HUES6 (cell line): ENCODE results near the gene HES2.
"Not testable (repeated sequence)": the region's sequence is repeated elsewhere in the genome, so short reads cannot be mapped to it uniquely, and the experiment has no call there.

Experiments
- H3K27ac ChIP-seq: 2 replicates; pipeline ENCODE4 v1.7.0; 2013; ENCODE audit warnings: low read depth, mild to moderate bottlenecking, low read length, inconsistent platforms
- H3K27me3 ChIP-seq: 2 replicates; pipeline ENCODE4 v1.6.1; 2013; ENCODE audit warnings: low read length; ENCODE audit not compliant: control insufficient read depth, insufficient read depth
- H3K36me3 ChIP-seq: 2 replicates; pipeline ENCODE4 v1.6.1; 2013; ENCODE audit warnings: low read length; ENCODE audit not compliant: control insufficient read depth, insufficient read depth
- H3K4me1 ChIP-seq: 2 replicates; pipeline ENCODE4 v1.6.1; 2013; ENCODE audit warnings: low read length; ENCODE audit not compliant: control insufficient read depth, insufficient read depth
- H3K4me3 ChIP-seq: 2 replicates; pipeline ENCODE4 v1.5.1; 2013; ENCODE audit warnings: low read depth, low read length
- H3K9ac ChIP-seq: one replicate; pipeline ENCODE4 v1.6.1; 2013; ENCODE audit warnings: mild to moderate bottlenecking, low read length
- H3K9me3 ChIP-seq: 2 replicates; pipeline ENCODE4 v1.6.1; 2013; ENCODE audit warnings: low read depth, low read length; ENCODE audit not compliant: control insufficient read depth, insufficient read depth

Gene HES2

DNA sequence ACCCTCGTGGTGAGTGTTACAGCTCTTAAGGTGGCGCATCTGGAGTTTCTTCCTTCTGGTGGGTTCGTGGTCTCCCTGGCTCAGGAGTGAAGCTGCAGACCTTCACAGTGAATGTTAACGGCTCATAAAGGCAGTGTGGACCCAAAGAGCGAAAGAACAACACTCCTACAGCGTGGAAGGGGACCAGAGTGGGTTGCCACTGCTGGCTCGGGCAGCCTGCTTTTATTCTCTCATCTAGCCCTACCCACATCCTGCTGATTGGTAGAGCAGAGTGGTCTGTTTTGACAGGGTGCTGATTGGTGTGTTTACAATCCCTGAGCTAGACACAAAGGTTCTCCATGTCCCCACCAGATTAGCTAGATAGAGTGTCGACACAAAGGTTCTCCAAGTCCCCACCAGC, 24.6 kb downstream of the HES2 start:
- H3K9me3 ChIP-seq, H3K9ac ChIP-seq, H3K4me3 ChIP-seq, H3K36me3 ChIP-seq, H3K27me3 ChIP-seq, H3K27ac ChIP-seq: not testable (repeated sequence)
- peaks cover 15% of the 10 kb centered on the region for H3K4me1 ChIP-seq

DNA sequence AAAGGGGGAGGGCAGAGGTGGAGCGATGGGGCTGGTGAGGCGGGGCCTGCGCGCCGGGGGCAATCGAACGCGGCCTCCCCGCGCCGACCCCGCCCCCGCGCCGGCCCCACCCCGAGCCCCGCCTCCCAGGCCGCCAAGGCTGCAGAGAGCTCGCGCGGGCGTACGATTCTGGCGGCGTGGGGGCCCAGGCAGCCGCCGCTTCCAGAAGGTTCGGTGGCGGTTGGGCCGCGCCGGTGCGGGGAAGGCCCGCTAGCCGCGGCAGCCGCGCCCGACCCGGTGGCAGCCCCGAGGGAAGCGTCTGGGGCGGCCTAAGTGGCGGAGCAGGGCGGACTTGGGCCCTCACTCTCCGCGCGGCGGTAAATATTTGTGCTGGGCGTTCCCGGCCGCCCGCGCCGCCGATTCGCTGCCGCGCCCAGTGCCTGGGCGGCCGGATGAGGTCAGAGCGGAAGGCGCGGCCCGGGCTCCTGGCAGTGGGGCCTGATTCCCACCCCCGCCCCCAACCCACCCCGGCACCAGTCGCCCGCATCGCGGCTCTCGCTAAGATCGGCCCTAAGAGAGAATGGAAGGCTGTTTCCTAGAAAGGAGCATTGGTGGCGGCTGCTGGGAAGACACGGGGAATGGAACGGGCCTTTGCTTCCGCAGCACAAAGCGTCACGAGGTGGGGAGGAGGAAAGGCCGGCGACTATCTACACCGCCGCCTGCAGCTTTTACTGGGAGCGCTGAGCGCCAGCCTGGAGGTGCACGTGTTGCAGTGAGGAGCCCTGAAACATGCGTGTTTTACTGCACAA, 26.1 kb downstream of the HES2 start, which contains the start of gene ACOT7:
TSS of gene ACOT7 (minus strand) at position 368 of the 788 bp plus-strand sequence. CDS start 368 bp downstream, outside the sequence.
- Histone ChIP-seq H3K4me1 (peaks cover 15% of the 10 kb centered on the region), H3K4me3 (peak within 1 kb of the TSS; percentile 83), H3K27me3 (no peaks in the 10 kb centered on the region; the same call in 1 of the 2 replicates), H3K27ac (no peak within 1 kb of the TSS; the same call in 1 of the 2 replicates), H3K9ac (peak within 1 kb of the TSS; percentile 86), H3K9me3 (no peaks in the 10 kb centered on the region), H3K36me3 (no peaks in the 10 kb centered on the region)

DNA sequence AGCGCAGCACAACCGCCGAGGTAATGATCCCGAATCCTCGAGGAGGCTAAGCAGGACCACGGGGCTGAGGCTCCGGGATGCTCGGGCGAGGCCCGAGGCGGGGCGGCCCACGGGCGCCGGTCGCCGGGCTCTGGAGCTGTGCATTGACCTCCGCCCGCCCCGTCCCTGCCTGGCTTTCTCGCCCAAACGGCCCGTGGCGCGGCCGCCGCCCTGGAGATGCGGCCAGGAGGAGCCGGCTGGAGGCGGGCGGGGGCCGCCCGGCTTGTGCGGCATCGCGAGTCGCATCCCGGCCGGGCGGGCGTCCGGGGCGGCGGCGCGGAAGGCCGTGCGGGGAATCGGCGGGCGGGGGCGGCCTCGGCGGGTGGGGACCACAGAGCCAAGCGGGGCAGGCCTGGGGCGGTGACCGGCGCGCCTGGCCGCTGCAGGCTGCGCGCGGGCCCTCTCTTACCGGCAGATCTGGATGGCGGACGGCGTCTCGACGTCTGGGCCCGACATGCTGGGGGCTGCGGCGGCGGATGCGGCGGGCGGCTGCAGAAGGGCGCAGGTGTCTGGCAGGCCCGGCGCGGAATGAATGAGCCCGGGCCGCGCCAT, 26.8 kb downstream of the HES2 start:
- Histone ChIP-seq H3K9ac (peak overlapping the region; percentile 64), H3K4me3 (peak overlapping the region; percentile 82), H3K9me3 (no peaks in the 10 kb centered on the region), H3K27ac (no peak overlapping the region), H3K4me1 (peaks cover 15% of the 10 kb centered on the region), H3K36me3 (no peaks in the 10 kb centered on the region), H3K27me3 (no peaks in the 10 kb centered on the region; the same call in 1 of the 2 replicates)

DNA sequence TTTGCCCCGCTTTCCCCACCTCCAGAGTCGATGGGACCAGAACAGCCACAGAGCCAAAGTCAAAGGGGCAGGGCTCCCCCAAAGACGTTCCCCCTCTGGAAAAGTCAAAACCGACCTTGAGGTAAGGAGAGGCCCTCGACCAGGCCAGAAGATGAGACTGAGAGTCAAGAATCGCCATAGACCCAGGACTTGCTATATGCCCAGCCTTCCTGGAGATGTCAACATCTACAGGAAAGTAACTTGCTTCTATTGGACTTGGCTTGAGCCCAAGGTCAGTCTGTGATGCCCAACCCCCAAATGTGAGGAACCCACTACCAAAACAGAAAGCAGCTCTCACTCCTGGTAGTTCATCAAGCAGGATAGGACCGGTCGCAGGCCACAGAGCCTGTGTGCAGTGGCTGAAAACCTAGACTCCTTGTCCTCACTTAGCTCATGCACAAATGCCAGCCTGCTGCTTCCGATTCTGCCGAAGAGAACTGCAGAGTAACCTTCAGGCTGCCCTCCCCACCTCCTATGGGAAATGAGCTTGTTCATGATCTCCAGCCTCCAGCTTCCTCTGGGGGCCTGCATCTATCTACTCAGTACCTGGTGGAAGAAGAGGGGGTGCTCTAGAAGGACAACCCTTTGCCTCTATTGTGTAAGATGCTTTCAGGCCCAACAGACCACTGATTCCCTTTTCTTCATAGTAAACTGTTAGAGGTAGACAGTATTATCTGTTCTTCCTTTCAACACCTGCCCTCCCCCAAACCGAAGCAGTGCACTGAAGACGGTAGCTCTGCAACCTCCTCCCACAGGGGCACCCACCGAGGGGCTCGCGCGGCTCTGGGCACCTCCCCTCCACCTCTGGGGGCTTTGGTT, 27.5 kb downstream of the HES2 start:
- no peak overlapping the region for H3K27ac ChIP-seq
- peak overlapping the region; percentile 64 for H3K9ac ChIP-seq
- no peaks in the 10 kb centered on the region for H3K36me3 ChIP-seq
- H3K27me3 ChIP-seq, result no peaks in the 10 kb centered on the region; the same call in 1 of the 2 replicates
- no peaks in the 10 kb centered on the region for H3K9me3 ChIP-seq
- H3K4me3 ChIP-seq, result peak overlapping the region; percentile 82
- peaks cover 21% of the 10 kb centered on the region for H3K4me1 ChIP-seq

DNA sequence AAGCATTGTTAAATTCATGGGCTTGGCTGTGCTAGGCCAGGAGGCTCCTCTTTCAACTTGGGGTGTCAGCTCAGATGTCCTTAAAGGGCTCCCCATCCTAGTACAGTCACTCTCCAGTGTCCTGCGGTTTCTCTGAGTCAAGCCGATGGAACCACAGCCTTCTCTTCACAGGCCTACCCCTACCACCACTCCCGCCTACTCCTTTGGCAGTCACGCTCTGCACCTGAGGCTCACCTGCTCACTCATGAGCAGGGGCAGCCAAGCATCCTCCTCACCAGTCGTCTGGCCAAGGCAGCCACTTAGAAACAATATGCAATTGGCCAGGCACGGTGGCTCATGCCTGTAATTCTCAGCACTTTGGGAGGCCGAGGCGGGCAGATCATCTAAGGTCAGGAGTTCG, 29.7 kb downstream of the HES2 start:
- no peak overlapping the region for H3K9ac ChIP-seq
- peaks cover 41% of the 10 kb centered on the region for H3K4me1 ChIP-seq
- no peaks in the 10 kb centered on the region; the same call in 1 of the 2 replicates for H3K27me3 ChIP-seq
- no peak overlapping the region for H3K27ac ChIP-seq
- H3K4me3 ChIP-seq, result no peak overlapping the region
- no peaks in the 10 kb centered on the region for H3K9me3 ChIP-seq
- no peaks in the 10 kb centered on the region for H3K36me3 ChIP-seq

DNA sequence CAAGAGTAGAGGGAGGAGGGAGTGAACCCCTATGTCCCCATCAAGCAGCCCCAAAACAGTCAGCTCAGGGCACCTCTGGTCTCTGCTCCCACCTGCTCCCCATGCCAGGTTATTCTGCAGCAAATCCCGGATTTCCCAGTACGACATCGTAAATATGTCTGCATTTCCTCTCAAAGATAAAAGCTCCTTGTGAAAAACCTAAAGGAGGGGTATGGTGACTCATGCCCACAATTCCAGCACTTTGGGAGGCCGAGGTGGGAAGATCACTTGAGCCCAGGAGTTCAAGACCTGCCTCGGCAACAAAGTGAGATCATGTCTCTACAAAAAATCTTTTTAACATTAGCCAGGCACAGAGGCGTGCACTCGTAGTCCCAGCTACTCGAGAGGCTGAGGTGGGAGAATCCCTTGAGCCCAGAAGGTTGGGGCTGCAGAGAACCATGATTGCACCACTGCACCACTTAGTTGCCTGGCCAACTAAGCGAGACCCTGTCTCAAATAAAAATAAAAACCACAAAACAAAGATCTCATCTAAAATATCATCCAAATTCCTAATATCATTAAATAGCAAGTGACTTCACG, 33.3 kb downstream of the HES2 start:
- H3K36me3 ChIP-seq, result 0 out of 2 replicates have a peak, but pooled peaks cover 3% of the 10 kb centered on the region
- peak overlapping the region; percentile 74 for H3K27ac ChIP-seq
- H3K4me1 ChIP-seq, result peaks cover 30% of the 10 kb centered on the region
- peaks cover 2% of the 10 kb centered on the region; the same call in 1 of the 2 replicates for H3K9me3 ChIP-seq
- peak overlapping the region; percentile 47 for H3K4me3 ChIP-seq
- H3K27me3 ChIP-seq, result no peaks in the 10 kb centered on the region
- H3K9ac ChIP-seq, result peak overlapping the region; percentile 76

DNA sequence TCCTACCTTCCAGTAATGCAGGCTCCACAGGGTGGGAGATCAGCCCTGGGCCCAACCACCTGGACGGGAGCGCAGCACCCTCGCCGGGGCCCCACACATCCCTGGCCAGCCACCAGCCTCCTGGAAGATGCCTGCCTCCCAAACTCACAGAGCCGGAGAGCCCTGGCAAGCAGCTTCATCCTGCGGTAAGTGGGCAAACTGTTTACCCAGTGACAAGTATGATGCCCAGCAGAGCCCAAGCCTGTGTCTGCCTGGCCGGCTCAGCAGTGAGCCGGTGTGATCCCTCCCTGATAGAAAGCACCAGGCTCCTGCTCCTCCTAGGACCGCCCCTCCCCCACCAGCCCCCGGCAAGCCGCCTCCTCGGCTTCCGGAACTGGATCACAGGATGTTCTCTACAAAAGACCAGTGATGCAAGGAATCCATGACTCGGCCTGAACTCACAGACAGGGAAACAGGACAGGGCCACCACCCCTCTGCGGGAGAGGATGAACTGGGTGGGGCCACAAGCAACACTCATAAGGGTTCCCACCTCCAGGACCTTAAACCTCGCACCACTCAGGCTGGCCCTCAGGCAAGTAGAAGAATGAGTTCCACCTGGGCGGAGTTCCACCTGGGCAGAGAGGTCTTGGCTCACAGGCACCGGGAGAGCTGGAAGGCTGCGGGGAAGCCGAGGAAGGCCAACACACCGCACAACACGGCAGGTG, 34.1 kb downstream of the HES2 start:
- Histone ChIP-seq H3K27ac (peak overlapping the region; percentile 74), H3K9ac (peak overlapping the region; percentile 77), H3K4me1 (peaks cover 30% of the 10 kb centered on the region)

DNA sequence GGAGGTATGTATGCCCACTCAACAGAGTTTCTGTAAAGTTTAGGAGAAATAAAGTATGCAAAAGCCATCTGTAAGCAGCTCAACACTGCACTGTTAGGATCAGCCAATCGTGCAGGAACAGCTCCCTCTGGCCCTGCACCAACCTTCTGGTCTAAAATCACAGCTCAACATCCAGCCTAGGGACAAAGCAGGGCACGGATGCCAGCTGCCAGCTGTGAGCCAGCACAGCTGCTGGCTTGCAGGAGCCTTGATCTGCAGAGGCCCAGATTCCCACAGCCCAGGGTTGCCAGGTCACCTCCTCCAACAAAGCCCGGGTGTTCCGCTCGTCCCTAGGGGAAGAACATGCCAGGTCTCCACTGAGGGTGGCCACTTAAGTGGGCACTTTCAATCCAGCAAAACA, 34.8 kb downstream of the HES2 start:
- Histone ChIP-seq H3K9me3 (peaks cover 5% of the 10 kb centered on the region), H3K27ac (no peak overlapping the region; the same call in none of the 2 replicates), H3K4me3 (peak overlapping the region; percentile 47), H3K4me1 (peaks cover 30% of the 10 kb centered on the region), H3K9ac (peak overlapping the region; percentile 77), H3K36me3 (0 out of 2 replicates have a peak, but pooled peaks cover 3% of the 10 kb centered on the region), H3K27me3 (no peaks in the 10 kb centered on the region)

More for the DNA sequence above, 34.1 kb downstream of the HES2 start:
- H3K9me3 ChIP-seq, result peaks cover 2% of the 10 kb centered on the region
- 0 out of 2 replicates have a peak, but pooled peaks cover 3% of the 10 kb centered on the region for H3K36me3 ChIP-seq
- peak overlapping the region; percentile 47 for H3K4me3 ChIP-seq
- no peaks in the 10 kb centered on the region for H3K27me3 ChIP-seq

DNA sequence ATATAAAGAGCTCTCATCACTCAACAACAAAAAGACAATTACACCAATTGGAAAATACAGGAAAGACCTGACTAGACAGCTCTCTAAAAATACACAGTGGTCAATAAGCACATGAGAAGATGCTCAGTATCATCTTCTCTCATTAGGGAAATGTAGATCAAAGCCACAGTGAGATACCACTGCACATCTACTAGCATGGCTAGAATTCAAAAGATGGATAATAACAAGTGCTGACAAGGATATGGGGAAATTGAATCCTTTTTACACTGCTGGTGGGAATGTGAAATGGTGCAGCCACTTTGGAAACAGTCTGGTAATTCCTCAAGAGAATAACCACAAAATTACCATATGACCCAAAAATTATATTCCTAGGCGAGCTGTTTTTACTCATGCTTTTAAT, 35.6 kb downstream of the HES2 start:
- H3K4me1 ChIP-seq, result peaks cover 30% of the 10 kb centered on the region
- no peak overlapping the region for H3K27ac ChIP-seq
- no peaks in the 10 kb centered on the region for H3K27me3 ChIP-seq
- 0 out of 2 replicates have a peak, but pooled peaks cover 3% of the 10 kb centered on the region for H3K36me3 ChIP-seq
- no peak overlapping the region for H3K4me3 ChIP-seq
- H3K9me3 ChIP-seq, result peaks cover 7% of the 10 kb centered on the region
- no peak overlapping the region for H3K9ac ChIP-seq

DNA sequence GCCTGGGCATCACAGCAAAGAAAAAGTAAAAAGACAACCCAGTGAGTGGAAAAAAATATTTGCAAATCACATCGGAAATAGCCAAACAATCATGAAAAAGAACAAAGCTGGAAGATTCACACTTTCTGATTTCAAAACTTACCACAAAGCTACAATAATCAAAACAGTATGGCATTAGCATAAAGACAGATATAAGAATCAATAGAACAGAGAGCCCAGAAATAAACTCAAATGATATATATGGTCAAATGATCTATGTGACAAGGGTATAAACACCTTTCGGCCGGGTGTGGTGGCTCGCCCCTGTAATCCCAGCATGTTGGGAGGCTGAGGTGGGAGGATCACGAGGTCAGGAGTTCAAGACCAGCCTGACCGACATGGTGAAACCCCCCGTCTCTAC, 39.7 kb downstream of the HES2 start:
- Histone ChIP-seq H3K9me3 (peaks cover 7% of the 10 kb centered on the region), H3K27ac (no peak overlapping the region), H3K4me3 (no peak overlapping the region), H3K36me3 (0 out of 2 replicates have a peak, but pooled peaks cover 3% of the 10 kb centered on the region), H3K9ac (no peak overlapping the region), H3K4me1 (peaks cover 9% of the 10 kb centered on the region), H3K27me3 (no peaks in the 10 kb centered on the region)
